HG02588 (cell line): ENCODE measurements around the gene ZNF501.

ENCODE experiments used
- ATAC-seq: cut with Tn5 transposase; IDR thresholded peaks from one replicate; pipeline ENCODE4 v1.9.1; 2021; ENCODE audit warnings: mild to moderate bottlenecking, moderate library complexity; ENCODE audit not compliant: unreplicated experiment

ZNF501 gene

DNA sequence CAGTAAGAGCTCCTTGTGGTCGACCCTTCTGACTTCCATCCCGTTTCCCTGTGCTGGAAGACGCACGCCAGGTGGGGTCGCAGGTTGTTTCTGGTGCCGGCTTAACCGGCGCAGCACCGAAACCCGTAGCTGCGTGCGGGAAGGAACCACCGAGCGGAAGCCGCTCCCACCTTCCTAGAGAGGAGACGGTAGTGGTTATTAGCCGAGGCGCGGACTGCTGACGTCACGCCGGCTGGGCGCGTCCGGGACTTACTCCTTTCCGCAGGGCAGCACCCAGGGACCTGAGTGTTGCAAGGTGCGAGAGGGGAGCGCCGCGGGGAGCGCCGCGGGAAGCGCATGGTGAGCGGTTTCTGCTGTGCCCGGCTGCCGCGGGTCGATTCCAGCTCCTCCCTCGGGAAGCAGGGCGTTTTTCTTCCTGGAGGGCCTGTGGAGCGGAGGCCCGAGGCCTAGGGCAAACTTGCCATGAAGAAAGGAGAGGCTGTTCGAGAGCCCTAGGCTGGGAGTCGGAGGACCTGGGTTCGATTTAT, at the start of gene ZNF501:
ZNF501 (plus strand) TSS at position 252 of the 527 bp plus-strand sequence. CDS start 4,787 bp downstream, outside the sequence.
- peak; percentile 76 for ATAC-seq

DNA sequence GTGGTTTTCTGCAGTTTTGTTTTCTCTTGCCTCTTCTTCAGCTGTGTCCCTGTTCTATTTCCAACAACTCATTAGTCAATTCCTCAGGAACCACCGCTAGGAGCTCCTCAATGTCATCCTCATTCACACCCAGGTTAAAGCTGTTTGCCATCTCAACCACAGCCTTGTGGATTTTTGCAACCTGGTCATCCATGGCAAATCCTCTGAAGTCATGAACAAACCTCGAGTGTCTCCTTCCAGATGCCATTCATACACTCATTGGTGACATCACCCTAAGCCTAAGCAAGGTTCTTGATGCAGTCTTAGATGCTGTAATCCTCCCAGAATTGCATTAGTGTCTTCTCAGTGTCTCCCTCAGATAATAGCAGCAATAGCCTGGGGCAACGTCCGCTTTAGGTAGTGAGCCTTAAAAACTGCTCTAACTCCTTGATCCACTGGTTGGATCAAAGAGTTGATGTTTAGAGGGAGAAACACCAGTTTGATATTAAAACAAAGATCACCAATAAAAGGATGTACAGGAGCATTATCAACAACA, 48.4 kb upstream of the ZNF501 start:
- ATAC-seq: no peak

DNA sequence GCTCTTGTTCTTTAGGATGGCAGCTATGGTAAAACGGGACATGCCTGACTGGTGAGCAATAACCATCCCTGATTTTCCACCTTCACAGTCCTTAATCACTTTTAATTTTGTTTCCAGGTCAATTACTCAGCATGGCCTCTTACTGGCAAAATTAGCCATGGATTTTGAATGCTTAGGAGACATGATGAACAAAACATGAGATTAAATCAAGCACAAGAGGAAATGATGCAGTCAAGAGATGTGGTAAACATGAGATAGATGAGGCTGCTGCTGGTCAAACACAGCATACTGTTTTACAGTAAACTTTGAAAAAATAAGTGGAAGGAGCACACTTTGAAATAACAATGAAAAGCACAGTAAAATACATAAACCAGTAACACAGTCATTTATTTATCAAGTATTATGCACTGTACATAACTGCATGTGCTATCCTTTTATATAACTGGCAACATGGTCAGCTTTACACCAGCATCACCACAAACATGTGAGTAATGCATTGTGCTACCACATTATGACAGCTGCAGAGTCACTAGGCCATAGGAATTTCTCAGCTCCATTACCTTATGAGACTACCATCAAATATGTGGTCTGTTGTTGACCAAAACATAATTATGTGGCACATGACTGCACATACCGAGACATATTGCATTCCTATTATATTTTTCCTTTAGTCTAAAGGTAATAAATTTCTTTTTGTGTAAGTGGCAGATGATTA, 47.1 kb upstream of the ZNF501 start:
- ATAC-seq: no peak

DNA sequence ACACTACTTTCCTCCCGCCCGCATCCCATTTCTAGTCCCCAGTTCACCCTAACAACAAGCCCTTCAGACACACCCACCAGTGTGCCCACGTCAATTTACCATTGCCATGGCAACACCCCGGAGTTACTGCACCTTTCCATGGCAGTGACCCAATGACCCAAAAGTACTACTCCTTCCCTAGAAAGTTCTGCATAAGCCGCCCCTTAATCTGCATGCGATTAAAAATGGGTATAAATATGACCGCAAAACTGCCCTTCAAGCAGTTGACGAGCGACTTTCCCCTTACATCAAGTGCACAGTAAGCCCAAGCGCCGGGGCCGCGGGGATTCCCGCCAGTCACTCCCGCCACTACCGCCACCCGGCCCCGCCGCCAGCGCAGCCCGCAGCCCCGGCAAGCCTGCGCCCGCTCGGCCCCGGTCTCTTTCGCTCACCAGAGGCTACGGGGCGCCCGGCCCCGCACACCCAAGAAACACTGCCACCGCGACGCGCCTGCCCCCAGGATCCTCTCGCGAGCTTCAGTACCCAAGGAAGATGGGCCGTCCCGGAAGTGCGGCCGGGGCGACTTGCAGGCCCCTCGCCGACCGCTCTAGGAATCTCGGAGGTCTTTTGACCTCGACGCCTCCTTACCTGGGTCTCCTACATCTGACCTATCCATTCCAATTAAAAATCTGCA, 44.2 kb upstream of the ZNF501 start:
- ATAC-seq: peak; percentile 93

DNA sequence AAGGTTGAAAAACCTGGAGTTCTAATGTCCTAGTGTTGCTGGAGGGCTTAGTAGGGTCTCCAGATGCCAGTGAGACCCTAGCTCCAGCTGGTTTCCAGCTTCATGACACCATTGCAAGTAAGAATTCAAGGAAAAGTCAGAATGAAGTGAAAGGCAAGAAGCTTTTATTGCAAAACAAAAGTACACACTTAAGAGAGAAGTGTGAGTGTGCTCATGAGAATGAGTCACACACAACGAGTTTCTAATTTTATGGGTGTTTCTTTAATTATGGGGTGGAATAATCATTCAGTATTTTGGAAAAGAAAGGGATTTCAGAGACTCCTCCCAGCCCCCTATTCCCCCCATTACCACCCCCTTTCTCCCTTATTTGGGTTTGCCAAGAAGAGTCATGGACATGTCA, 41.5 kb upstream of the ZNF501 start:
- no peak for ATAC-seq

DNA sequence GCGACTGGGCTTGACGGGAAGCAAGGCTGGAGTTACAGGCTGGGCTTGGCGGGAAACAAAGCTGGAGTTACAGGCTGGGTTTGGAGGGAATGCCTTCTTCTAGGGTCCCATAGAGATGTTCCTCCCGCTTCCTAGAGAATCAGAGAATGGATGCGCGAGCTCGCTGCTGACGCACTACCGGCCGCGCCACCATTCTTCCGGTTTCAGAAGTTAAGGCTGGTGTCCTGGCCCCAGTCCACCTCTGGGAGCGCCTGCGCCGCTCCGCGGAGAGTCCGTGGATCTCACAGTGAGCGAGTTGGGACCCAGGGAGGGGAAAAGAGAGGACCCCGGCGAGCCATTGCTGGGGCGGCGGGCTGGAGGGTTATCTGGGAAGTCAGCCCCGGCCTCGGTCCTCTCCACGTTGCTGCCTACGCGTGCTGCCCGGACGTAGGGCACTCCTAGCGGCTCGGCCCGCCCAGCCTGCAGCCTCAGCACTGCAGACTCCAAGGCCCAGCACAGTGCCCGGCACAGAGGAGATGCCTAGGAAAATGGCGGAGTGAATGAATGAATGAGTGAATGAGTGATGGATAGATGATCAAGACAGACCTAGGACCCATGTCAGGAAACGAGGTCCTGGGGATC, 16.9 kb upstream of the ZNF501 start, which contains the start of gene ZNF502:
ZNF502 (plus strand) TSS at position 206 of the 621 bp plus-strand sequence. CDS start 7,602 bp downstream, outside the sequence.
- no peak for ATAC-seq

DNA sequence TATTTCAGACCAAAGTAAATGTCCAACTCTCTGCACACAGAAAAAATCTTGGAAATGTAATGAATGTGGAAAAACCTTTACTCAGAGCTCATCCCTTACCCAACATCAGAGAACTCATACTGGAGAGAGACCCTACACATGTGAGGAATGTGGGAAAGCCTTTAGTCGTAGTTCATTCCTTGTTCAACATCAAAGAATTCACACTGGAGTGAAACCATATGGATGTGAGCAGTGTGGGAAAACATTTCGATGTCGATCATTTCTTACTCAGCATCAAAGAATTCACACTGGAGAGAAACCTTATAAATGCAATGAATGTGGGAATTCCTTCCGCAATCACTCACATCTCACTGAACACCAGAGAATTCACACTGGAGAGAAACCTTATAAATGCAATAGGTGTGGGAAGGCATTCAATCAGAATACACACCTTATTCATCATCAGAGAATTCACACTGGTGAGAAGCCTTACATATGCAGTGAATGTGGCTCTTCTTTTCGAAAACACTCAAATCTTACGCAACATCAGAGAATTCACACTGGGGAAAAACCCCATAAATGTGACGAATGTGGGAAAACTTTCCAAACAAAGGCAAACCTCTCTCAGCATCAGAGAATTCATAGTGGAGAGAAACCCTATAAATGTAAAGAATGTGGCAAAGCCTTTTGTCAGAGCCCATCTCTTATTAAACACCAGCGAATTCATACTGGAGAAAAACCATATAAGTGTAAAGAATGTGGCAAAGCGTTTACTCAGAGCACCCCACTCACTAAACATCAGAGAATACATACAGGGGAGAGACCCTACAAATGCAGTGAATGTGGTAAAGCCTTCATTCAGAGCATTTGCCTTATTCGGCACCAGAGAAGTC, 8.0 kb upstream of the ZNF501 start:
- ATAC-seq: no peak

DNA sequence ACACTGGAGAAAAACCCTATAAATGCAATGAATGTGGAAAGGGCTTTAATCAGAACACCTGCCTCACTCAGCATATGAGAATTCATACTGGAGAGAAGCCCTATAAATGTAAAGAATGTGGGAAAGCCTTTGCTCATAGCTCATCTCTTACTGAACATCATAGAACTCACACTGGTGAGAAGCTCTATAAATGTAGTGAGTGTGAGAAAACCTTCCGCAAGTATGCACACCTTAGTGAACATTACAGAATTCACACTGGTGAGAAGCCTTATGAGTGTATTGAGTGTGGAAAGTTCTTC, 7.4 kb upstream of the ZNF501 start:
- ATAC-seq: no peak

DNA sequence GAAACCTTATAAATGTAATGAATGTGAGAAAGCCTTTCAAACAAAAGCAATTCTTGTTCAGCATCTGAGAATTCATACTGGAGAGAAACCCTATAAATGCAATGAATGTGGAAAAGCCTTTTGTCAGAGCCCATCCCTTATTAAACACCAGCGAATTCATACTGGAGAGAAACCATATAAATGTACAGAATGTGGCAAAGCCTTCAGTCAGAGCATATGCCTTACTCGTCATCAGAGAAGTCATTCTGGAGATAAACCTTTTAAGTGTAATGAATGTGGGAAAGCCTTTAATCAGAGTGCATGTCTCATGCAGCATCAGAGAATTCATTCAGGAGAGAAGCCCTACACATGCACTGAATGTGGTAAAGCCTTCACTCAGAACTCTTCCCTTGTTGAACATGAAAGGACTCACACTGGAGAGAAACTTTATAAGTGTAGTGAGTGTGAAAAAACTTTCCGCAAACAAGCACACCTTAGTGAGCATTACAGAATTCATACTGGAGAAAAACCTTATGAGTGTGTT, 5.3 kb downstream of the ZNF501 start:
- ATAC-seq: no peak

DNA sequence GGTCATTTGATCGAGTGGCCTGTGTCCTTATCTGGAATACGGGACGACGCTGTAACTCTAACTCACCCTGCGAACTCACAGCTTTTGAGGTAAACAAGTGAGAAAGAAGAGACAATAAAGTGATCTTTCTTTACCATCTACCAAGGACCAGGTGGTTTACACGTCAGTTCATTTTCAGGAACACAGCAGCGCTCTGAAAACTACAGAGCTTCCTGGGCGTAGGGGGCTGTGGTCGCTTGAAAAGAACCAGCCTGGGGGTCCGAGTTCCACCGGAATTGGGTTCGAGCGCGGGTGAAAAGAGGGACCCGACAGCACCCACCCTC, 31.6 kb downstream of the ZNF501 start:
- no peak for ATAC-seq

DNA sequence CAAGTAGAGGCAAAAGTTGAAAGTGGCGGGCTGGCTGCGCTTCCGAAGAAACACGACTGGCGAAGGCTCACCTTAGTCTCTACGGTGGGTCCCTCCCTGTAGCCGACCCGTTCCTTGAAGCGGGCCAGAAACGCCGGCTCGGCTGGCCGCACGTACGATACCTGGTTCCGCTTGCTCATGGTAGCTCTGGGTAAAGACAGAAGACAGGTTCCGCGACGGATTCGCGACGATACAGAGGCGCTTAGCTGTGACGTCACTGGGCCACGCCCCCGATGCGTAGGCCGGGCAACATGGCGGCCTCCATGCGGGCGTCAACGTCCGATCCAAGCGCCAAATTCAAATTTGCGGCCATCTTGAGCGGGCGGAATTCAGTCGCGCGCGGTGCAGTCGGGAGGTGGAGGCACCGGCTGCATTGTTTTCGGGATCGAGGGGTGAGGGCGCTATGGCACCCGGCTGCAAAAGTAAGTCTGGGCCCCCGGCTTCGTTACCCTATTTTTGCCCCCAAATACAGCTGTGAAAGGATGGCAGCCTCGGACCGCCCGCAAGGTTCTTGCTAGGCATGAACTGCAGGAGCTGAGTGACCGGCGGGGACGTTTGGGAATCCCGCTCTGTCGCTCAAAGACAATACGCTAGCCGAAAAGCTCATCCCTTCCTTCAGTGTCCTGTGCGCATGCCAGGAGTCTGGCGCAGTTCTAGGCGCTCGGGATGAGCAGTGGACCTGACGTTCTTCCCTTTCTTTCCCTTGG, 32.2 kb downstream of the ZNF501 start, which contains the start of the genes KIAA1143 and KIF15:
KIAA1143 (minus strand) TSS at position 196 of the 746 bp plus-strand sequence; CDS start at position 179, 17 bp downstream.
KIF15 (plus strand) TSS at position 371 of the 746 bp plus-strand sequence; CDS start at position 443, 72 bp downstream.
- peak; percentile 86 for ATAC-seq

DNA sequence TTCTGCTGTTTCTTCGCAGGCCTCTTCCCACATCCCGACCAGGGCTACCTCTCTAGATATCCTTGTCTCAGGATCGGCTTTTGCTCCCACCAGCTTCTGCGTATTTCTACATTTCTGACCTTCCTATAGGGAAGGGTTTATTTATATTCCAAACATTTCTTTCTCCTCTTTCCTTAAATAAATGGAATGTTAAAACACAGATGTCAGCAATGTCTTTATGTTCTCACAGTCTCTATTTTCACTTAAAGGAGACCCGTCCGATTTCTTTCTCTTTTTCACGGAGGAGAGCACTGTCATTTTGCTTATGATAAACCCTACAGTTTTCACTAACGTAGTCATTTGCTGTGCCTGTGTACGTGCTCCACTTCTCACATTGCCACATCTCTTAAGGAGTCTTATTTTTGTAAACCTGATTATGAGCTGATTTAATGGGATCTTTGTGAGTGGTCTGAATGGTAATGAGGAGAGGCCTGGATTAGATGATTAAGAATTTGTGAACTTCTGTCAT, 32.8 kb downstream of the ZNF501 start:
- ATAC-seq: no peak

DNA sequence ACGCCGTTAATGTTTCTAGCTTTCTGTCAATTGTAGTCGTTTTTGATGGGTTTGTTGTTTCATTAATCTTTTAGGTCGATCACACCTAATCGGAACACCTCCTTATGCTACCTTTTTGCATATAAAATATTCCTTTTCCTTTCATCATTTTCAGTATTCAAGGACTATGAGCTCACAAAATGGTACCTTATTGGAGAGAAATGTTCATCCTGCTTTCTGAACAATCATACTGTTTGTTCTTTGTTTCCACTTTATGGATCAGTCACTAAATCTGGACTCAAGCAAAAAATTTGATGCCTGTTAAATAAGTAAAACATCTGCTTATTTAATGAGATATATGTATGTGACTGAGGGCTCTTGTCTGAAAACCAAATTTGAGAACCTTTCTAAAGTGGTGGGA, 33.3 kb downstream of the ZNF501 start:
- no peak for ATAC-seq

DNA sequence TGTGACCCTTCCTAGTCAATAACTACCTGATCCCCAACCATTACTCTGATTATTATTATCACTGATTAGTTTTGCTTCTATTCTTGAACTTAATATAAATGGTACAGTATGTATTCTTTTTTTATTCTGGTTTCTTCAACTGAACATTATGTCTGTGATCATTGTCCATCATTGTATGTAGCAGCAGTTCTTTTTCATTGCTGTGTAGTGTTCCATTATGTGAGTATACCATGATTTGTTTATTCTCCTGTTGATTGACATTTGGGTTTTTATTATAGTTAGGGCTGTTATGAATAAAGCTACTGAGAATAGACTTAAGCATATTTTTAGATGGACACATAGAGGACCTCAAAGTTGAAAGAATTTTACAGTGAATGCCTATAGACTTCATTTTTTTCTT, 34.8 kb downstream of the ZNF501 start:
- ATAC-seq: no peak

DNA sequence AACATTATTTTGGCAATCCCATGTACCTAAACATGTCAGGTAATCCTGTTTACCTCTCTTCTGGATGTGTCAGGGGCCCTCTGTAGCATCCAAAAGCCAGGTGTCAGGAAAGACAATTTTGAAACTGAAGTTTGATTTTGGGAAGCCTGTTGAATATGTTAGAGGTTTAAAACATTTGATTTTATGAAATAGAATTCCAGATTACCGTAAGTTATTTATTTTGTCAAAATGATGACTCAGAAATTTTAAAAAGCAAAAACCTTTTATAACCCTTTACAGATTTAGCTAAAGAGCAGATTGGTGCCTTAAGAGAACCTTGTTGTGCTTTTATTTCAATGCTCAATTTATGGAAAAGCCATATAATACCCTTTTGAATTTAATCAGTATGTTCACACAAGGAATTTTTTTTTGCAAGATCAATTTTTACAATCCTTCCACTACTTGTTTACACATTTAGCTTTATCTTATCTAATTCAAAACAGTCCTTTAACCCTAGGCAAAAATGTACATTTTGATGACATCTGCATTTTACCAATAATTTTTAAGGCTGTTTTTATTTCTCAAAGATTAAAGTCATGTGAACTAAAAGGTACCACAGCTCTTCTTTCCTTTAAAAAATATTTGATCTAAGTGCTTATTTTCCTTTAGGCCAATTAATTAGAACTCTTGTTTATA, 42.1 kb downstream of the ZNF501 start:
- no peak for ATAC-seq

DNA sequence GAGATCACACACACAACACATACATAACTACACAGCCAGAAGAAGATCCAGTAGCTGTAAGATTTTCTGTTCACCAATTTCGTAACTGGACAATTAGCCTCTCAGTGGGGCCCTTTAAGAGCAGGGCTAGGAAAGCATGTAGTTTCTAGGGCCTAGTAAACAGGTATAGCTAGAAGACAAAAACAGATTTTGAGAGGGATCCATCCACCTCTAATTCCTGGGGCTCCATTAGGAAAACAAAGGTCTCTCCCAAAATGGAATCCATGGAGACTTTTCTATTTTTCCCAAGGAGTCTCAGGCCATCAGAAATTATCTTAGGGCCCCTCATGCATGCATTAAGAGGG, 42.6 kb downstream of the ZNF501 start:
- ATAC-seq: no peak

DNA sequence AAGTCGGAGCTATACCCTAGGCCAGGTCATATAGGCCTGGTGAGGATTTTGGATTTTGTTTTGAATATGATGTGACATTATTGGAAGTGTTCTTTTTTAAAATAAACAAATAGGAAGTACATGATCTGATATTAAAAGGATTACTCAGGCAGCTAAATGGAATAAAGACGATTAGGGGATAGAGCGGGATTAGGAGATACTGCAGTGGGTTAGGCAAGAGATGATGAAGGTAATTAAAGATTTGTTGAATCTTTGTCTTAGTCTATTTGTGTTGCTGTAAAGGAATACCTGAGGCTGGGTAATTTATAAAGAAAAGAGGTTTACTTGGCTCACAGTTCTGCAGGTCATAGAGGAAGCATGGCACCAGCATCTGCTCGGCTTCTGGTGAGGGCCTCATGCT, 53.5 kb downstream of the ZNF501 start:
- no peak for ATAC-seq
